Astrocyte (in vitro differentiated cells and primary cell): ENCODE data around the gene C1QTNF2.

Experiments used
- EZH2 ChIP-seq: IDR thresholded peaks from 2 replicates; pipeline ENCODE4 v1.6.1; 2012; ENCODE audit warnings: mild to moderate bottlenecking, low read length, inconsistent platforms; ENCODE audit not compliant: insufficient read depth
- TF ChIP-seq, protein P1 (sequence below): IDR thresholded peaks from 2 replicates; pipeline ENCODE4 v1.5.1; 2011; ENCODE audit warnings: low read depth, mild to moderate bottlenecking, inconsistent platforms, low read length, moderate library complexity; ENCODE audit not compliant: insufficient read depth

- TF ChIP-seq, protein P1, sequence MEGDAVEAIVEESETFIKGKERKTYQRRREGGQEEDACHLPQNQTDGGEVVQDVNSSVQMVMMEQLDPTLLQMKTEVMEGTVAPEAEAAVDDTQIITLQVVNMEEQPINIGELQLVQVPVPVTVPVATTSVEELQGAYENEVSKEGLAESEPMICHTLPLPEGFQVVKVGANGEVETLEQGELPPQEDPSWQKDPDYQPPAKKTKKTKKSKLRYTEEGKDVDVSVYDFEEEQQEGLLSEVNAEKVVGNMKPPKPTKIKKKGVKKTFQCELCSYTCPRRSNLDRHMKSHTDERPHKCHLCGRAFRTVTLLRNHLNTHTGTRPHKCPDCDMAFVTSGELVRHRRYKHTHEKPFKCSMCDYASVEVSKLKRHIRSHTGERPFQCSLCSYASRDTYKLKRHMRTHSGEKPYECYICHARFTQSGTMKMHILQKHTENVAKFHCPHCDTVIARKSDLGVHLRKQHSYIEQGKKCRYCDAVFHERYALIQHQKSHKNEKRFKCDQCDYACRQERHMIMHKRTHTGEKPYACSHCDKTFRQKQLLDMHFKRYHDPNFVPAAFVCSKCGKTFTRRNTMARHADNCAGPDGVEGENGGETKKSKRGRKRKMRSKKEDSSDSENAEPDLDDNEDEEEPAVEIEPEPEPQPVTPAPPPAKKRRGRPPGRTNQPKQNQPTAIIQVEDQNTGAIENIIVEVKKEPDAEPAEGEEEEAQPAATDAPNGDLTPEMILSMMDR, result no peak
- TF ChIP-seq EZH2, result no peak
Observed at GRCh38 chr5:160378330-160378729, 7.9 kb upstream of the C1QTNF2 start.
